Measurements from ENCODE around the gene SH3BP2. TPM values are rescaled to one million over a fixed set of nuclear protein-coding genes. Genes with fewer than 3 reads are reported as not detected.

The SH3BP2 gene
- total and polyA plus RNA-seq, 7 donors, result 18.4 to 82.4 (median 29.9) TPM

DNA sequence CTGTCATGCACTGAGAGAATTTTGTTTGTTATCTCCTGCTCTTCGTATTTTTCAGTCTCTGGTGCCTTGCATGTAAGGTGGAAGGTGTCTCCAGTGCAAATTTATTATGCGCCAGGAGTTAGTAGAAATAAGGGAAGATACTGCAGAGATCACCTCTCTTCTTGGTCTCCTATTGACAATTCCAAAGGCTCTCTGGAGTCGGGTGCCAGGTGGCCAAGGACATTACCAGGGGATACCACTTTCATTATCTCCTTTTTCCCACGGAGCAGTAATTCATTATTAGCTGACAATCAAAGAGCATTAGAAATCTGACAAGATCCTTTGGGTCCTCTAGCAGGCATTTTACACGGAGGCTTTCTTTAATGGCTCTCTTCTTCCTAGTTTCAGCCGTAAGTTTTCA, 76.8 kb downstream of the SH3BP2 start:
- TF ChIP-seq POLR2AphosphoS5 (IDR thresholded peaks at IDR 0.05) (no peak), POLR2A (IDR thresholded peaks at IDR 0.05) (no peak), EP300 (IDR thresholded peaks at IDR 0.05) (no peak)
- TF ChIP-seq, protein P1, sequence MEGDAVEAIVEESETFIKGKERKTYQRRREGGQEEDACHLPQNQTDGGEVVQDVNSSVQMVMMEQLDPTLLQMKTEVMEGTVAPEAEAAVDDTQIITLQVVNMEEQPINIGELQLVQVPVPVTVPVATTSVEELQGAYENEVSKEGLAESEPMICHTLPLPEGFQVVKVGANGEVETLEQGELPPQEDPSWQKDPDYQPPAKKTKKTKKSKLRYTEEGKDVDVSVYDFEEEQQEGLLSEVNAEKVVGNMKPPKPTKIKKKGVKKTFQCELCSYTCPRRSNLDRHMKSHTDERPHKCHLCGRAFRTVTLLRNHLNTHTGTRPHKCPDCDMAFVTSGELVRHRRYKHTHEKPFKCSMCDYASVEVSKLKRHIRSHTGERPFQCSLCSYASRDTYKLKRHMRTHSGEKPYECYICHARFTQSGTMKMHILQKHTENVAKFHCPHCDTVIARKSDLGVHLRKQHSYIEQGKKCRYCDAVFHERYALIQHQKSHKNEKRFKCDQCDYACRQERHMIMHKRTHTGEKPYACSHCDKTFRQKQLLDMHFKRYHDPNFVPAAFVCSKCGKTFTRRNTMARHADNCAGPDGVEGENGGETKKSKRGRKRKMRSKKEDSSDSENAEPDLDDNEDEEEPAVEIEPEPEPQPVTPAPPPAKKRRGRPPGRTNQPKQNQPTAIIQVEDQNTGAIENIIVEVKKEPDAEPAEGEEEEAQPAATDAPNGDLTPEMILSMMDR (IDR thresholded peaks at IDR 0.05), result no peak
- Histone ChIP-seq H3K9me3 (no peaks in the 10 kb centered on the region), H3K4me3 (no peak overlapping the region), H3K27ac (peak overlapping the region; percentile 55 to 73 (median 63)), H3K36me3 (no peaks in the 10 kb centered on the region), H3K4me1 (peaks cover 0 to 89% (median 74%) of the 10 kb centered on the region in 4 donors), H3K27me3 (no peaks in the 10 kb centered on the region)
- intact Hi-C loops (cut with DNase I), result no loop called here
- WGBS, 2 donors, result 36 to 66% methylated on average over 6 of the region's 6 CpGs
- no peak for DNase-seq

DNA sequence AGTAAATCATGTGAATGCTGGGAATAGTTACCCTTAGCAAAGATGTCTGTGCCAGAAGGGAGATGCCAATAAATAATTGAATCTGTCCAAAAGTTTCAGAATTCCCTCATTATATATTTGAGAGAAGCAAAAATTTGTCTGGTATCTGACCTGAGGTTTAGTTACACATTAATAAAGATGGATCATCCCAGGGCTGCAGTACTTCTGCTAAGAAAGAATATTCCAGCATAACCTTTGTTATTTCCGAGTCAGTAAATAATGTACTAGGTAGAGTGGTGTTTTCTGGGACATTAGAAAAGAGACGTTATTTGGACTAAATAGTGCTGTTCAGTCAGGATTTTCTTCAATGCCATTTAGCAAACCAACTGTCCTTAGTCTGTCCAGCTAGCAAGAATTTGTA, 77.2 kb downstream of the SH3BP2 start:
- no peak for DNase-seq
- H3K4me1 ChIP-seq, result peaks cover 0 to 88% (median 72%) of the 10 kb centered on the region in 4 donors
- peak overlapping the region in 3 of 4 donors; percentile 29 to 73 (median 69) for H3K27ac ChIP-seq
- WGBS, 2 donors, result 18 to 70% methylated on average over 2 of the region's 2 CpGs
- no peak for TF ChIP-seq POLR2AphosphoS5 (IDR thresholded peaks at IDR 0.05)
- H3K27me3 ChIP-seq, result no peaks in the 10 kb centered on the region
- H3K4me3 ChIP-seq, result no peak overlapping the region
- H3K36me3 ChIP-seq, result no peaks in the 10 kb centered on the region
- intact Hi-C loops (cut with DNase I), result no loop called here
- H3K9me3 ChIP-seq, result no peaks in the 10 kb centered on the region

GRCh38 chr4:2871466-2871865, 78.6 kb downstream of the SH3BP2 start:
- WGBS, 2 donors, result 87 to 91% methylated on average over 4 of the region's 4 CpGs
- H3K9me3 ChIP-seq, result no peaks in the 10 kb centered on the region
- intact Hi-C loops (cut with DNase I), result no loop called here
- no peak overlapping the region for H3K4me3 ChIP-seq
- DNase-seq, result no peak
- H3K36me3 ChIP-seq, result peaks cover 0 to 8% (median 0%) of the 10 kb centered on the region in 4 donors
- TF ChIP-seq, protein P1 (IDR thresholded peaks at IDR 0.05), result no peak
- no peak for TF ChIP-seq EP300 (IDR thresholded peaks at IDR 0.05)
- TF ChIP-seq POLR2A (IDR thresholded peaks at IDR 0.05), result no peak
- TF ChIP-seq POLR2AphosphoS5 (IDR thresholded peaks at IDR 0.05), result no peak
- no peak overlapping the region for H3K27ac ChIP-seq
- H3K27me3 ChIP-seq, result no peaks in the 10 kb centered on the region
- peaks cover 0 to 83% (median 64%) of the 10 kb centered on the region in 4 donors for H3K4me1 ChIP-seq

- TF ChIP-seq EP300 (IDR thresholded peaks at IDR 0.05) (no peak), POLR2AphosphoS5 (IDR thresholded peaks at IDR 0.05) (no peak), POLR2A (IDR thresholded peaks at IDR 0.05) (no peak)
- TF ChIP-seq, protein P1 (IDR thresholded peaks at IDR 0.05), result no peak
- intact Hi-C loops (cut with DNase I), result no loop called here
- H3K27ac ChIP-seq, result no peak overlapping the region
Measured at GRCh38 chr4:2871911-2872310, 79.0 kb downstream of the SH3BP2 start.

GRCh38 chr4:2873329-2873728, 80.4 kb downstream of the SH3BP2 start:
- Histone ChIP-seq H3K36me3 (peaks cover 0 to 18% (median 4%) of the 10 kb centered on the region in 4 donors), H3K27me3 (no peaks in the 10 kb centered on the region), H3K4me1 (peaks cover 0 to 64% (median 46%) of the 10 kb centered on the region in 4 donors), H3K27ac (peak overlapping the region in 1 of 4 donors; percentile 6), H3K4me3 (no peak overlapping the region), H3K9me3 (no peaks in the 10 kb centered on the region)
- DNase-seq, result no peak
- intact Hi-C loops (cut with DNase I), result no loop called here
- no peak for TF ChIP-seq POLR2A (IDR thresholded peaks at IDR 0.05)
- no peak for TF ChIP-seq EP300 (IDR thresholded peaks at IDR 0.05)
- TF ChIP-seq, protein P1 (IDR thresholded peaks at IDR 0.05), result no peak
- no peak for TF ChIP-seq POLR2AphosphoS5 (IDR thresholded peaks at IDR 0.05)
- WGBS, 2 donors, result 20 to 70% methylated on average over 1 of the region's 1 CpG

More at GRCh38 chr4:2871911-2872310, 79.0 kb downstream of the SH3BP2 start:
- H3K4me1 ChIP-seq, result peaks cover 0 to 79% (median 60%) of the 10 kb centered on the region in 4 donors
- peaks cover 0 to 12% (median under 1%) of the 10 kb centered on the region in 4 donors for H3K36me3 ChIP-seq
- H3K4me3 ChIP-seq, result no peak overlapping the region
- no peaks in the 10 kb centered on the region for H3K9me3 ChIP-seq
- 29 to 33% methylated on average over 2 of the region's 2 CpGs for WGBS, 2 donors
- no peak for DNase-seq
- no peaks in the 10 kb centered on the region for H3K27me3 ChIP-seq

Data from sigmoid colon (tissue), 7 donors.